ENCODE results near the gene ZC3H10.
"Not testable (repeated sequence)": the region's sequence is repeated elsewhere in the genome, so short reads cannot be mapped to it uniquely, and the experiment has no call there.

The ZC3H10 gene

DNA sequence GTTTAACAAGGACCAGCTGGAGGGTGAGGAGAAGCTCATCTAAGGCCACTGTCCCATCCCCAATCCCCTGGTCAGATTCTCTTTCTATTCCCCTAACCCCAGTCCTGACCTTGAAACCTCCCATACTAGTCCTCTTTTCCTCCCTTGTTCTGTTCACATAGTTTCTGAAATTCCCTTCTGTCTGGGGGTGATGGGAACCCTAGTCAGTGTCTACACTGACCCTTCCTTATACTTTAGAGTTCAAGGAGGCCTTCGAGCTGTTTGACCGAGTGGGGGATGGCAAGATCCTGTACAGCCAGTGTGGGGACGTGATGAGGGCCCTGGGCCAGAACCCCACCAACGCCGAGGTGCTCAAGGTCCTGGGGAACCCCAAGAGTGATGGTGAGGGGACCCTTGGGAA, 36.8 kb downstream of the ZC3H10 start:
- DNase-seq (ENCODE audit: low read depth in 2 of 2): no peak

DNA sequence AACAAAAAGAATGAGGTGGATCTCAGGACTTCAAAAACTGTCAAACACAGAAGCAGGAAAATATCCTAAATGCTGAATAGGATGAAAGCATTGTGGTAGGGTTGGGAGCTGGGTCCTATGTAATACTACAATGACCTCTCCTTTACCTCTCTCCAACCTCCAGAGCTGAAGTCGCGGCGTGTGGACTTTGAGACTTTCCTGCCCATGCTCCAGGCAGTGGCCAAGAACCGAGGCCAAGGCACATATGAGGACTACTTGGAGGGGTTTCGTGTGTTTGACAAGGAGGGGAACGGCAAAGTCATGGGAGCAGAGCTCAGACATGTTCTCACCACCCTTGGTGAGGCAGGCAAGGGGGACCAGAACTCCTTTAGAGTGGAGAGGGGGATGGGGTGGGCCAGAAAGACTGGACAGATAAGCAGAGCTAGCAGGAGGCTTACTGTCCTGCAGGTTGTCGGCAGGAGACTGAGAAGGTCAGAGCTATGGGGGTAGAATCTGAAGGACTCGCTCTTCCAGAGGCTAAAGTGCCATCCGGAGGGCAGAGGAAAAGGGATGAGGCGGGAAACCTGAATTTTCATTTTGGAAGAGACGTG, 37.3 kb downstream of the ZC3H10 start:
- no peak for DNase-seq (ENCODE audit: low read depth in 2 of 2)

DNA sequence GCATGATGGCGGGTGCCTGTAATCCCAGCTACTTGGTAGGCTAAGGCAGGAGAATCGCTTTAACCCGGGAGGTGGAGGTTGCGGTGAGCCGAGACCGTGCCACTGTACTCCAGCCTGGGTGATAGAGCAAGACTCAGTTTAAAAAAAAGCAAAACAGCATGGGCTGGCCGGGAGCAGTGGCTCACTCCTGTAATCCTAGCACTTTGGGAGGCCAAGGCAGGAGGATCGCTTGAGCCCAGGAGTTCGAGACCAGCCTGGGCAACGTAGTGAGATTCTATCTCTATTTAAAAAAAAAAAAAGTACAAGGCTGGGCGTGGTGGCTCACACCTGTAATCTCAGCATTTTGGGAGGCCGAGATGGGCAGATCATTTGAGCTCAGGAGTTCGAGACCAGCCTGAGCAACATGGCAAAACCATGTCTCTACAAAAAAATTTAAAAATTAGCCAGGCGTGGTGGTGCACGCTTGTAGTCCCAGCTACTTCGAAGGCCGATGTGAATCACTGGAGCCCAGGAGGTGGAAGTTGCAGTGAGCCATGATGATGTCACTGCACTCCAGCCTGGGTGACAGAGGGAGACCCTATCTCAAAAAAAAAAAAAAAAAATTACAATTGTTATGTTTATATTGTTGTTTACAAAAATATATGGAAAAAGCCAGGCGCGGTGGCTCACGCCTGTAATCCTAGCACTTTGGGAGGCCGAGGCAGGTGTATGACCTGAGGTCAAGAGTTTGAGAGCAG, 38.6 kb downstream of the ZC3H10 start:
- not testable (repeated sequence) for DNase-seq (ENCODE audit: low read depth in 2 of 2)

DNA sequence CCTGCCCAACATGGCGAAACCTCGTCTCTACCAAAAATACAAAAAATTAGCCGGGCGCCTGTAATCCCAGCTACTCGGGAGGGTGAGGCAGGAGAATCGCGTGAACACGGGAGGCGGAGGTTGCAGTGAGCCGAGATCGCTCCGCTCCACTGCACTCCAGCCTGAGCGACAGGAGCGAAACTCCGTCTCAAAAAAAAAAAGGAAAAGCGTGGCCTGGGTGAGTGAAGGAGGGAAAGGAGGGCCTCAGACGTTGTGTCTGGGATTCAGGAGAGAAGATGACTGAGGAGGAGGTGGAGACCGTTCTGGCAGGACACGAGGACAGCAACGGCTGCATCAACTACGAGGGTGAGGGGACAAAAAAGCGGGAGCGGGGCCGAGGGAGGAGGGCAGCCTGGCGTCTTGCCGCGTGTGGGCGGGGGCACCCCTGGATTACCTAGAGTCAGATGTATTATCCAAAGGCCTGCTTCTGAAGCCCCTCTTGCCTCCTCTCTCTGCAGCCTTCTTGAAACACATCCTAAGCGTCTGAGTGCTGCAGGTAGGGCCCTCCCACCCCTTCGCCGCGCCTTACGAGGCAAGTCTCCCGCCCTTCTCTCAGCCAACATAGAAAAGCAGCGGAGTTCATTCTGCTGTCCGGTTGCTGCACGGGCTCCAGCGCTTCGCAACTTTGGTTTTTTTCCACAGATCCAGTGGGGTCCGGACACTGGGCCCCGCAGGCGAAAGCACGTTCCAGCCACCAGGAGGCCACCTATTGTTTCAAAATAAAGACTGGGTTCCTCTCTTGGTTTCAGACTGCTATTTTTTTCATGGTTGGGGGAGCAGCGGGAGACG, 39.3 kb downstream of the ZC3H10 start:
- DNase-seq (ENCODE audit: low read depth in 2 of 2): peak; percentile 32 to 41

DNA sequence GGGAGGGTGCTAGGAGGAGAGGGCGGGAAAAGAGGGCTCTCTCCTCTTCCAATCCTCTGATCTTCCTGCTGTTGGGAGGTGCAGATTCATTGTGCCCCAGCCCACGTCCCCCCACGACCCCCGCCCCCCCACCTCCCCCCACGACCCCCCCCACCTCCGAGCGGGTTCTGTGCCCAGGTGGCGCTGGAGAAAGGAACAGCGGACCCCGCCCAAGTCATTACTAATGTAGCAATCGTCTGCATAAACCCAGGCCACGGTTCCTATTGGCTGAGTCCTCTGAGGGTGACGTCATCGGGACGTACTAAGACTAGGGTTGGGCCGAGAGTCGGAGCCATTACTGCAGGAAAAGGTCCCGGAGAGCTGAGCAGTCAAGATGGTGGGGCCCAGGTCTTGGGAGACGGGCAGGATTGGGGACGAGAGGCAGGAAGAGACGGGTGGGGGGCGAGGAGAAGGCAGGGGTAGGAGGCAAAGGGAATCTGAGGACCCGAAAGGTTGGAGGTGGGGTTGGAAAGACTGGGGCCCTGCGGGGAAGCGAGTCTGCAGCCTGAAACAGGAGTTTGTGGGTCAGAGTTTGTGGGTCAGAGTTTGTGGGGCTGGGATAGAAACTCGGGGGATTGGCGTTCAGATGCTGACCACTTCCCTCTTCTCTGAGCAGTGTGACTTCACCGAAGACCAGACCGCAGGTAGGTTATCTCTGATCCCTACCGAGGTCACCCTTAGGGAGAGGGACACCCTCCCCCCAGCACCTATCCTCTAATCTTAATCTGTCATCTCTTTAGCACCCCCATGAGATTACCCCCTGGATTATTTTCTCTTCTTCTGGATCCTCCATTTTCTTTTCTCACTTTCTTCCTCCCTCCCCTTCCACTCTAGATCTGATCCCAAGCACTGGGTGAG, 40.2 kb downstream of the ZC3H10 start, which contains the start of gene MYL6:
MYL6 (plus strand) TSS at position 331 of the 897 bp plus-strand sequence; CDS start at position 374, 43 bp downstream.
- DNase-seq (ENCODE audit: low read depth in 2 of 2): peak; percentile 78 to 85

DNA sequence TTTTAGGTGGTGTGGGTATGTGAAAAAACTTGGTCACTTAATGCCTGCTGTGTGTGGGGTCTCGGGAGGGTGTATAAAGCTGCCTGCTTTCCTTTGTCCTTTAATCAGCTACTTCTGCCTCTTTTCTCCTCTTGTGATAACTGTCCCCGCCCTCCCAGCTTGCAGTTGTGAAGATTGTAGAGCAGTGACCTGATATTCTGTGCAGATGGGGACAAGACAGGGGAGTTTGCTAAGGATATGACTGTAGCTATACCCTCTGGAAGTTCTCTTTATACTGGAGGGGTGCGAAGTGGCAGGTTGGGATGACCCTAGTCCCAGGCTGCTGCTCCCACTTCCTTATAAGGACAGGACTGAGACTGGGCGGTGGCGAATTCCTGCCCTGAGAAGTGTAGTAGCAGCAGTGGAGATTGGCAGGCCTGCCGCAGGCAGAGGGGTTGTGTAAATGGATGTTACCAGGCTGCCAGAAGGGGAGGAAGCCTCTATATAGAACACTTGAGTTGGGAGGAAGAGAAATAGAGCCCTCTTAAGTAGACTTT, 40.9 kb downstream of the ZC3H10 start:
- DNase-seq (ENCODE audit: low read depth in 2 of 2): no peak

DNA sequence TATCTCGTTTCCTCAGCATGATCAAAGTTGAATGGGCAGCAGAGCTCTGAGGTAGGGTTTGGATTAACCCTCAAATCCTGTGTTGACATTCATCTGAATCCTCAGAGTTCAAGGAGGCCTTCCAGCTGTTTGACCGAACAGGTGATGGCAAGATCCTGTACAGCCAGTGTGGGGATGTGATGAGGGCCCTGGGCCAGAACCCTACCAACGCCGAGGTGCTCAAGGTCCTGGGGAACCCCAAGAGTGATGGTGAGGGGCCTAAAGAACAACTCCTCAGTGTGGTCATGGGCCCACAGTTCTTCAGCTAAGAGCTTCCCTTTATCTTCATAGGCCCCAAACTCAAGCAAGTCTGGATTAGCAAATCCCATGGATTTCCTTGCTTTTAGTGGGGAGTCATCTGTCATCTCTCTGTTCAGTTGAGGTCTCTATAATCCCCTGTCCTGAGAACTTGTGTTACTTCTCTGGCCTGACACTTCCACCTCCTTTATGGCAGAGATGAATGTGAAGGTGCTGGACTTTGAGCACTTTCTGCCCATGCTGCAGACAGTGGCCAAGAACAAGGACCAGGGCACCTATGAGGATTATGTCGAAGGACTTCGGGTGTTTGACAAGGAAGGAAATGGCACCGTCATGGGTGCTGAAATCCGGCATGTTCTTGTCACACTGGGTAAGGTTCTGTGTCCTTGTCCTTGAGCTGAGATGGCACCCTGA, 41.6 kb downstream of the ZC3H10 start:
- DNase-seq (ENCODE audit: low read depth in 2 of 2): no peak

DNA sequence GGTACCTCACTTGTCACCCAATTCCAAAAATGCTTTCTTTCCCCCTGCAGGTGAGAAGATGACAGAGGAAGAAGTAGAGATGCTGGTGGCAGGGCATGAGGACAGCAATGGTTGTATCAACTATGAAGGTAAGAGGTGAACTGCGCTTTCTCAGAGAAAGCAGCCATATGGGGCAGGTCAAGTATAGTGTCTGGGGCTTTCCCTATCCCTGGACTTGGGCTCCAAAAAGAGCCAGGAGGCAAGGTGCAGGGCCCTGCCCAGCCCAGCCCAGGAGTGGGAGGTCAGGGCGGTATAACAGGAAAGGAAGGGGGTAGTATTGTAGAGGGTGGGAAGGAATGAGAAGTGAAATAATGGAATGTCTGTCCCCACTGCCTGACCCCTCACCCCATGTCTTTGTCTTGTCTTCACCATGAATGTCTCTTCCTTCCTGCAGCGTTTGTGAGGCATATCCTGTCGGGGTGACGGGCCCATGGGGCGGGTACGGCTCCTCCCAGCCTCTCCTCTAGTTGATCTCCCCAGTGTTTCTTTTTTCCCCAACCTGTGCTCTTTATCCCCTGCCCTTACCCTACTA, 42.2 kb downstream of the ZC3H10 start:
- peak; percentile 27 to 36 for DNase-seq (ENCODE audit: low read depth in 2 of 2)

DNA sequence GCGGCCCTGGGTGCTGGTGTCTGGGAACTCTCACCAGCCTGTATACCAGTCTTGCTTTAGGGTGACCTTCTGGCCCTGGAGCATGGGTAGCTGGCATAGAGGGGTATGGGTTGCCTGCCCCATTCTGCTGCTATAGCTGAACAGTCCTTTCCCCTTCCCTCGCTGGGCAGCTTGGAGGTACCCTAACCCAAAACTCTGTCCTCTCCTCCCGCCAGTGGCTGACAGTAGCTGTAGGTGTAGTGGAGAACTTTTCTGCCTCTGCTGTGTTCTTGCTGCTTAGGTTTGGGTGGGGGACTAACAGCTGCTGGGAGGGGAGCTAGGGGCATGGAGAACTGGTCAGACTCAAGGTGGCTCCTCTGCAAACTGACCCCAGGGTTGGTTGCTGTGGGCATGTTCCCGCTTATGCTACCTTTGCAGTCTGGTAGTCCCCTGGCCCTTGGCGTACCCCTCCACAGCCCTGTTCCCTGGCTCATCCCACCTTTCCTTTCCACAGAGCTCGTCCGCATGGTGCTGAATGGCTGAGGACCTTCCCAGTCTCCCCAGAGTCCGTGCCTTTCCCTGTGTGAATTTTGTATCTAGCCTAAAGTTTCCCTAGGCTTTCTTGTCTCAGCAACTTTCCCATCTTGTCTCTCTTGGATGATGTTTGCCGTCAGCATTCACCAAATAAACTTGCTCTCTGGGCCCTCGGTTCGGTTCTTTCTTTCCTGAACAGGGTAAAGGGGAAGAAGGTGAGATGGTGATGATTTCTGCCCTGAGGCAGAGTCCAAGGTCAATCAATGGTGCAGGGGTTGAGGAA, 43.0 kb downstream of the ZC3H10 start:
- DNase-seq (ENCODE audit: low read depth in 2 of 2): no peak

DNA sequence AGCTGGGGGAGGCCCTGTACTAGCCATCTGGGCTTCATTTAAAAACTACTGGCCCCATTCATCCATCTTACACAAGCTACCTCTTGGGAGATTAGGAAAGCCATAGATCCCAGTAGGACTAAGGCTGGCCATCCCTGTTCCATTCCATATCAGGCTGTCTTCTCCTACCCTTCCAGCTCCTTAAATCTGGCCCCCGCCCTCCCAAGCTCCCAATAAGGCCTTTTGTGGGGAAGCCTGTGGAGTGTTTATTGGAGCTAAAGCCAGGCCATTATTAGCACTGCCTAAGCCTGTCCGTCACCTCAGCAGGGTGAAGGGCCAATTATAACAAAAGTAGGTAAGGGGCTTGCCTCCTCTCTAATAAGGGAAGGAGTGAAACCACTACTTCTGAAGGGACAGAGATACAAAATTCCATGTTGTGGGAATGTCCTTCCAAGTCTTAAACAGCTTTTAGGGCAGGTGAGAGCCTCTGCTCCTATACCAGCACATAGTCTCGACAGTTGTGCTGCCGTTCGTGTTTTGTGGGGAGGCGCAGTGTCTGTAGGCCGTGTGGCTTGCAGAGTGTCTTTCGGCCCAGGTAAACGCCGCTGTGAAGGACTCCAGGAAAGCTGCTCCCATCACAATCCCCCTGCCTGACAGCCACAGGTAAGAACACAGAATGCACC, 43.8 kb downstream of the ZC3H10 start:
- no peak for DNase-seq (ENCODE audit: low read depth in 2 of 2)

DNA sequence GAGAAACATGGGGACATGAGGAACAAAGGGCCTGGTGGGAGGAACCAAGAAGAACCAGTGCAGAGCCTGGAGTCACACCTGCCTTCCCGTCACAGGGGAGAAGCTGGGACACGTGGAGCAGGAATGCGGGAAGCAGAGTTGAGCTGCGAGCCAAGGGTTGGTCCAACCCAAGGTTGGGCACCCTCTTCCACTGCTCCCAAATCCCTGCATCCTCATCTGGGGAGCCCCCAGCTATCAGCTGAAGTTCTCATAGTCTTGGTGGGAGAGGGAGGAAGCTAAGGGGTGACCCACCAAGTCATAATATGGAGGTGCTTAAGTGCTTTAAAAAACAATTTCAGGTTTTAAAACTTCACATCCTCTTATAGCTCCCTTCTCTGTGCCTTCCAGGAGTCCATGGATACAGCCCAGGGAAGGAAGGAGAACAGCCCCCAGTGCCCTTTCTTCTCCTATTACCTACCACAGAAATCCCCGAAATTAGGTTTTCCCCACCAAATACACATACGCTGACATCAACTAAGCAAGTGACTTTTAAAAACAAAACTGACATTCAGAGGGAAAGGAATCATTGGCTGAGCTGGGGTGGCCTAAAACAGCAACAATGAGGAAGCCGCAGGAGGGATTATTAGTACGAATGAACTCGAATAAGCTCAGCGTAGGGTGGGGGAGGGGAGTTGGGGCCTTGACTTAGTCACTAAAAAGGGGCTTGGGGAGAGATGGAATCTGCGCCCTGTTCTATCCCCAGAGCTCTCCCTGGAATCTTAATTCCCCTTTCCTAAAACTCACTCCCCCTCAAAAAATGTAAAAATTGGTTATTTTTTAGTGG, 44.6 kb downstream of the ZC3H10 start:
- no peak for DNase-seq (ENCODE audit: low read depth in 2 of 2)

DNA sequence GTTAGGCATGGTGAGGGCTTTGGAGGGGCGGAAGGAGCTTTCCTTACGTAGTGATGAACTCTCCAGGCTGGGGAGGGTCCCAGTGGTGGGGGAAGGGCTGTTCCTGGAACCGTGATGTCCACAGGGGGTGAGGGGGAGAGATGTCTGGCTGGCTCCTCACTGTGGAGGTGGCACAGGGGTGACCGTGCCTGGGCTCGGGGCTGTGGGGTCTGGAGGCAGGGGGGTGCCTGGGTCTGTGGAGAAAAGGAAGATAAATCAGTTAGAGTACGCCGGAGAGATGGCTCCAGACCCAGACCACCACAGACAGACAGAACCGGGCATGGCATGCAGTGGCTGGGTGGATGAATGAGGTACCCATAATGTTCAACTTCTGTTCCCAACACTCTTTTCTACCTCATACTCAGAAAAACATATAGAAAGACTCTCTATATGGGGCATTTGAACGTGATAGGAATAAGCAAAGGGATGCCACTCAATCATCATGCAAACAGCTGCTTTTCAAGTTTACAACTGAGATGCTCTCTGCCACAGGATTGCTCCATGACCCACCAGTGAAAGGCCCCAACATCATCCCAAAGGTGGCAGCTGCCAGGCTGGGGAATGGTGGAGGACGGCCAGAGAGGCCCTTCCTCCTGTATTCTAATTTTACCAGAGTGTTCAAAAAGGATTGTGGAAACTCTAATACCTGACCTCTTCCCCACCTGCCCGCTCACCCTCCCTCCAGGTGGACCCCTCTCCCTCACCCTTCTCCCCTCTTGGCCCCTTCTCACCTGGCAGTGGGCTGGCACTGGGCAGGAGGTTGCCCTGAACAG, 45.7 kb downstream of the ZC3H10 start:
- DNase-seq (ENCODE audit: low read depth in 2 of 2): no peak

DNA sequence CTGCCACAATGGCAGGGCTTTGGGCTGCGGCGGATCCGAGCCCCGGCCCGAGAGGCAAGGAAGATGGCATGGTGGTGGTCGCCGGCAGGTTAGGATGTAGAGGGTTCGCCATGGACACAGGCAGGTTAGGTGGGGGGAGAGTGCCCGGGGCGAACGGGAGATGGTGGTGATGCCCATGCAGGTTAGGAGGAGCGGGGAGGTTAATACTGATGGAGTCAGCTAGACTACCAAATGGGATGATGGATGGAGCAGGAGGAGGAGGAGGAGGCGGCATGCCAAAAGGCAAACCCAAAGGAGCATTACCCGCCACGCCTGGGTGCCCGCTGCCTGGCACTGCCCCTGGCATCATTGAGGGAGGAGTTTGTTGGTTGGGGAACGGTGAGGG, 46.3 kb downstream of the ZC3H10 start:
- no peak for DNase-seq (ENCODE audit: low read depth in 2 of 2)

DNA sequence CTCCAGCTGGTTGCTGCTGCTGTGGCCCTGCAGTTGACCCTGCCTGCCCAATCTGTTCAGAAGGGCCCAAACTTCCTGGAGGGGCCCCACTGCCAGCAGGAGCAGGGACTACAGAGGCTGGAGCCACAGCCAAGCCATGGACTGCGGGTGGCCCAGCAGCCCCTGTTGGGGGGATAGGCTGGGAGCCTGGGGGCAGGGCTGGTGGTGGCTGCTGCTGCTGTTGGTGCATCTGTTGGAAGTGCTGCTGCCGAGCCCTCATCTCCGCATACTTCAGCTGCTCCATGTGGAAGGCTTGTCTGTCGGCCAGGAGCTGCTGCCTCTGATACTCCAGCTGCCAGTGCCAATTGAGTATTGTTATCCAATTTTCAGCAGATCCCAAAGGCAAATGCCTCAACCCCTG, 47.3 kb downstream of the ZC3H10 start:
- DNase-seq (ENCODE audit: low read depth in 2 of 2): no peak

DNA sequence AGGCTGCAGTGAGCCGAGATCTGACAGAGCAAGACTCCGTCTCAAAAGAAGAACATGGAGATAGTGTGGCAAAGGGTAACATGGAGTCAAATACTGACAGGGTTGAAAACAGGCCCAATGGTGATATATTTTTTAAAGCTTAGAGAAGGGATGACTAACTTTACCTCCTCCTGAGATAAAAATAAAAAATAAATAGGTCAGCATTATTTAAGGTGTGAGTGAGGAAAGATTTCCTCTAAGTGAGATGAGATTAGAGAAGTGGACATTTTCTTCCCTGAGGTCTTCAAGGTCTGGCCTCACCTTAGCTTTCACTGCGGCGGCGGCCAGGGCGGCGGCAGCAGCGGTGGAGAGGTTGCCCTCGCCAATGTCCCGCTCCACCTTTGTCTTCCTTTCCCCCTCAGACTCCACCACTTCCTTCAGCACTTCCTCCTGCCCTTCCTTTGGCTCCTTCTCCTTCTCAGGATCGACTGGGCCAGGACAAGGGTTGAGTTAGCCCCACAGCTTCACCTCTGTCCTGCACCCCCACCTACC, 51.2 kb downstream of the ZC3H10 start:
- DNase-seq (ENCODE audit: low read depth in 2 of 2): no peak

DNA sequence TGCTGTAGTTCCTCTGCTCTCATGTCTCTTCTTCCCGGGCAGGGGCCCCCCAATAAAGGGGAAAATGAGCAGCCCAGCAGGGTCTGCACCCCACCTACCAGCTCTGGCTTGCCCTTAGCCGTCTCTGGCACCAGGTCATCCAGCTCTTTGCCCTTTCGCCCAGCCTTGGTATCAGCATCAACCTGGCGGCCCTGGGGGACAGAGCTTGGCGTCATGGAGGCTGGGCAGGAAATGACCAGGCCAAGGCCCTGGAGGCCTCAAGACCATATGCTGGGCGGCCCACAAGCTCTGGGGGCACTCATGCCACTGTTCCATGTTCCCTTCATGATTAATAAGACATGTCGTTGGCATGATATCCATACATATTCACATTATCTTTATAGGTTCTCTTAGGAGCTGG, 54.8 kb downstream of the ZC3H10 start:
- DNase-seq (ENCODE audit: low read depth in 2 of 2): no peak
